ENCODE results near the gene ANKRD27. TPM values are rescaled to one million over a fixed set of nuclear protein-coding genes. Genes with fewer than 3 reads are reported as not detected.

Gene ANKRD27
- polyA plus RNA-seq, 1 experiment, result 28.7 TPM

DNA sequence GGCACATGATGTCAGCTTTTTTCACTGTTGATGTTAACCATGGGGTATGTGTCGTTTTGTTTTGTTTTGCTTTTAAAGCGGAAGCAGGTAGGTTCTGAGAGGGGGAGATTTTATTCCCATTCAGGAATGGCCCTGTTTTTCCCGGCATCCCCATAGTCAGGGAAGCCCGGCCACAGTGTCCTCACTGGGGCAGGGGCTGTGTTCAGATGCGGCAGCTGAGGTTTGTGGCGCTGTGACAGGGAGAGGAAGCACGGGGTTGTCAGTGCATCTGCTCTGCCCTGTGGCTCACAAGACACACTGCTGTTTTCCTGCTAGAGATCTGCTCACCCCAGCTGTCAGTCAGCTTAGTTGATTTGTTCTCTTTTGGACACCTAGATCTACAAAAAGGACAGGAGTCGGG is 27.6 kb downstream of the ANKRD27 start:
- POLR2A ChIA-PET, result no interaction called here
- DNase-seq (ENCODE audit: low read depth, low spot score), result no peak
- TF ChIP-seq, protein P1, sequence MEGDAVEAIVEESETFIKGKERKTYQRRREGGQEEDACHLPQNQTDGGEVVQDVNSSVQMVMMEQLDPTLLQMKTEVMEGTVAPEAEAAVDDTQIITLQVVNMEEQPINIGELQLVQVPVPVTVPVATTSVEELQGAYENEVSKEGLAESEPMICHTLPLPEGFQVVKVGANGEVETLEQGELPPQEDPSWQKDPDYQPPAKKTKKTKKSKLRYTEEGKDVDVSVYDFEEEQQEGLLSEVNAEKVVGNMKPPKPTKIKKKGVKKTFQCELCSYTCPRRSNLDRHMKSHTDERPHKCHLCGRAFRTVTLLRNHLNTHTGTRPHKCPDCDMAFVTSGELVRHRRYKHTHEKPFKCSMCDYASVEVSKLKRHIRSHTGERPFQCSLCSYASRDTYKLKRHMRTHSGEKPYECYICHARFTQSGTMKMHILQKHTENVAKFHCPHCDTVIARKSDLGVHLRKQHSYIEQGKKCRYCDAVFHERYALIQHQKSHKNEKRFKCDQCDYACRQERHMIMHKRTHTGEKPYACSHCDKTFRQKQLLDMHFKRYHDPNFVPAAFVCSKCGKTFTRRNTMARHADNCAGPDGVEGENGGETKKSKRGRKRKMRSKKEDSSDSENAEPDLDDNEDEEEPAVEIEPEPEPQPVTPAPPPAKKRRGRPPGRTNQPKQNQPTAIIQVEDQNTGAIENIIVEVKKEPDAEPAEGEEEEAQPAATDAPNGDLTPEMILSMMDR (IDR thresholded peaks at IDR 0.05; ENCODE audit: low read depth, low read length), result no peak
- CTCF ChIA-PET, result no interaction called here
- Histone ChIP-seq H3K4me3 (ENCODE audit: low read depth, low read length) (no peak overlapping the region), H3K27me3 (ENCODE audit: control insufficient read depth, insufficient read depth, low read length) (no peaks in the 10 kb centered on the region), H3K27ac (ENCODE audit: low read depth, low read length) (no peak overlapping the region), H3K9me3 (ENCODE audit: control insufficient read depth, insufficient read depth, low read length) (no peaks in the 10 kb centered on the region)

DNA sequence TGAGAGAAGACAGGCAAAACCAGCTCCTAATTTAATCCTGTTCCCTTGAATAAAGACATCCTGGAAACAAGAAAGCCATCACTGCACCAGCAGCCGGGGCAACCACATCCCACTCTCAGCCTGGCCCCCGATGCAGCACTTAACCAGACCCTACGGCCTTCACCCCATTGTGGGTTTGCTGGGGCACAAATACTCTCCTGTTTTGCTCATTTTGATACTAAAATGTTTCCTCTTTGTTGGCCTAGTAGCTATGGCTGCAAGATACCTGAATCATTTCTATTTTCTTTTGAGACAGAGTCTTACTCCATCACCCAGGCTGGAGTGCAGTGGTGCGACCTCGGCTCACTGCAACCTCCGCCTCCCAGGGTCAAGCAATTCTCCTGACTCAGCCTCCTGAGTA is 28.4 kb downstream of the ANKRD27 start:
- POLR2A ChIA-PET, result no interaction called here
- Histone ChIP-seq H3K27ac (ENCODE audit: low read depth, low read length) (no peak overlapping the region), H3K4me3 (ENCODE audit: low read depth, low read length) (no peak overlapping the region), H3K9me3 (ENCODE audit: control insufficient read depth, insufficient read depth, low read length) (no peaks in the 10 kb centered on the region), H3K27me3 (ENCODE audit: control insufficient read depth, insufficient read depth, low read length) (no peaks in the 10 kb centered on the region)
- TF ChIP-seq, protein P1 (IDR thresholded peaks at IDR 0.05; ENCODE audit: low read depth, low read length), result no peak
- CTCF ChIA-PET, result interaction anchor here (0.6 kb wide), 1 partner anchor 183 kb away, joined by 3 read pairs; no protein-coding TSS in a partner anchor
- DNase-seq (ENCODE audit: low read depth, low spot score), result no peak

DNA sequence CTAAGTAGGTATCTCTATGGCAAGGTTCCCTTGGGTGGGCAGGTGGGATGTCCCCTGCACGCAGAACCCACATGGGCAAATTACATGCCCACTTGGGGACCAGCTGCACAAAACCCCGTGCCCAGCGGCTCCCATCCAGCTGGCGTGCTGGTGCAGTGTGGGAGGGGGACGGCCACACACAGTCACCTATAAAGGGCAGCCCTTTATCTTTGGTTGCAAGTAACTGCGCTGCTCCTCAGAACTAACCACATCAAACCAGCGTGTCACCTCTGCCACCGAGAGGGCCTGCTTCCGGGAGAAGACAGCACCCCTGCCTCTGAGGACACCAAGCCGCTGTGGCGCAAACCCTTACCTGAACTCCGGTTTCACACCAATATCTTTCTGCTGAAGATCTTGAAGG is 32.2 kb downstream of the ANKRD27 start:
- H3K9me3 ChIP-seq (ENCODE audit: control insufficient read depth, insufficient read depth, low read length), result no peaks in the 10 kb centered on the region
- POLR2A ChIA-PET, result no interaction called here
- no peak overlapping the region for H3K27ac ChIP-seq (ENCODE audit: low read depth, low read length)
- no peaks in the 10 kb centered on the region for H3K27me3 ChIP-seq (ENCODE audit: control insufficient read depth, insufficient read depth, low read length)
- no peak for DNase-seq (ENCODE audit: low read depth, low spot score)
- CTCF ChIA-PET, result no interaction called here
- no peak overlapping the region for H3K4me3 ChIP-seq (ENCODE audit: low read depth, low read length)
- TF ChIP-seq, protein P1 (IDR thresholded peaks at IDR 0.05; ENCODE audit: low read depth, low read length), result no peak

DNA sequence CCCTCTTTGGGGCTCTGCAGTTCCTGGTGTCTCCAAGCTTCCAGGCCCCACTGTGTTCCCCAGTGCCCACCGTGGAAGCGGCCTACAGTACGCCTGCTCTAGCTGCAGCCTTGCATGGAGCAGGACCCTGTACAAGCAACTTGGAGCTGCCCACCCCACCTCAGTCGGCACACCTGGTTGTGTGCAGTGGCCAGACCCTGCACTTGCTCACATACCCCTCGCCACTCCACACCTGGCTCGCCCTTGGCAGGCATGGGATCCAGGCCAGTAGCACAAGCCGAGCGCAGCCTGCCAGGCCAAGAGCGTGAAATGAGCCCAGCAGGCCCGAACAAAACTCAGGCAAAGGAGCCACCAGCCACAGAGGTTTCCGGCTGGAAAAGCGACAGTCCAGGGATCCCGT is 36.4 kb downstream of the ANKRD27 start:
- Histone ChIP-seq H3K9me3 (ENCODE audit: control insufficient read depth, insufficient read depth, low read length) (no peaks in the 10 kb centered on the region), H3K27ac (ENCODE audit: low read depth, low read length) (no peak overlapping the region), H3K4me3 (ENCODE audit: low read depth, low read length) (no peak overlapping the region), H3K27me3 (ENCODE audit: control insufficient read depth, insufficient read depth, low read length) (no peaks in the 10 kb centered on the region)
- CTCF ChIA-PET, result no interaction called here
- TF ChIP-seq, protein P1 (IDR thresholded peaks at IDR 0.05; ENCODE audit: low read depth, low read length), result no peak
- DNase-seq (ENCODE audit: low read depth, low spot score), result no peak
- POLR2A ChIA-PET, result interaction anchor here (0.6 kb wide), 1 partner anchor 37 kb away, joined by 8 read pairs; no protein-coding TSS in a partner anchor

DNA sequence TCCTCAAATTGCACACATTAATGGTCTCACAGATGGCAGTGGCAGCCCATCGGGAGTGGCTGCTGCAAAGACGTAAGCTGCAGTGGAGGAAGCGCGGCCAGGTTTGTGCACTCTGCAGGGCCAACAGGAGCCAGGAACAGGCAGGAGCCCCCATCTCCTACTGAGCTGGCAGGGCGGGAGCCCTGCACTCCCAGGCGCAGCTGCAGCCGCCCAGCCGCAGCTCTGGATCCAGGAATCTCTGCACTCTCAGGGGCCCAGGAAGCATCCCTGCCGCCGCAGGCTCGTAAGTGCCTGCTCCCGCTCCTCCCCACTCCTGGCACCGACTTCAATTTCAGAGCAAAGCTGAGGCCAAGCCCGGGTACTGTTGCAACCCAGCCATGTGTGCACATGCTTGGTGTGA is 37.5 kb downstream of the ANKRD27 start:
- DNase-seq (ENCODE audit: low read depth, low spot score), result no peak
- ChIA-PET CTCF (no interaction called here), POLR2A (no interaction called here)

More for the DNA sequence above, 37.5 kb downstream of the ANKRD27 start:
- Histone ChIP-seq H3K27me3 (ENCODE audit: control insufficient read depth, insufficient read depth, low read length) (no peaks in the 10 kb centered on the region), H3K27ac (ENCODE audit: low read depth, low read length) (no peak overlapping the region), H3K9me3 (ENCODE audit: control insufficient read depth, insufficient read depth, low read length) (no peaks in the 10 kb centered on the region), H3K4me3 (ENCODE audit: low read depth, low read length) (no peak overlapping the region)
- TF ChIP-seq, protein P1 (IDR thresholded peaks at IDR 0.05; ENCODE audit: low read depth, low read length), result no peak
